ENCODE results near the gene UCK2. TPM values are rescaled to one million over a fixed set of nuclear protein-coding genes. Genes with fewer than 3 reads are reported as not detected.

The UCK2 gene
- total and polyA plus RNA-seq, 4 donors = 9.6 to 22.0 (median 14.1) TPM

DNA sequence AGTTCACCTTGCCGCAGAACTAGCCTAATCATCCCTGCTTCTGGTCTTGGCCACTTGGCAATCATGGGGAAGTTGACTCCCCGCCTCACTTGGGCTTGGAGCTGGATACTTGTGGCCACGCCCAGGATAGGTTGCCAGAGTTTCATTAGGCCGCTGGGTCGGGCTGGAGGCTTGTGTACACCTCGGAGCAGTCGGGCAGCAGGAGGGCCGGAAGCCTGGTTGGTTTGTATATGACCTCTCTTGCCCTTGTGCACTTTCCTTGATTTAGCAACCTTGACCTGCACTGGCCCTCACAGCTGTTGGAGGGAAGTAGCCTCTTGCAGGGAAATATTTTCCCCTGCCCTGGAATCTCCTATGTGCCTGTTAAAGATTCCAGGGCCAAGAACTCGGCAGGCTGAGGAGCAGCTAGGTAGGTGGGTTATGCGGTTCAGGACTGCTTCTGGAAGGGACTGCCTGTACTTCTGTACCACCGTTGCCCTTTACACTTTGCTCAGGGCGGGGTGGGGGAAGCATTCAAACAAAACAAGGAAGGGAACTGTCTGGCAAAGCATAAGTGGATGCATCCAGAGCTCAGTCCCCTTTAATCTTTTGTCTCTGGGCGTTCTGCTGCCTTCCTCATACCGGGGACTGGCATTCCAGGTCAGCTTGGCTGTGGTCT, 83.5 kb downstream of the UCK2 start:
- Histone ChIP-seq H3K9me3 (ENCODE audit: control insufficient read depth in 4 of 4, insufficient read depth in 3 of 4, low read length in 3 of 4) (no peaks in the 10 kb centered on the region), H3K4me3 (no peak overlapping the region), H3K27ac (ENCODE audit: low read depth in 1 of 2, low read length in 1 of 2) (peak overlapping the region in 1 of 2 donors; percentile 72), H3K27me3 (ENCODE audit: control insufficient read depth in 3 of 3, insufficient read depth in 3 of 3, low read length in 2 of 3) (no peaks in the 10 kb centered on the region), H3K9ac (ENCODE audit: insufficient read depth in 1 of 2, low read length in 2 of 2) (no peak overlapping the region), H3K4me1 (ENCODE audit: control insufficient read depth in 5 of 5, insufficient read depth in 5 of 5, low read length in 5 of 5) (peaks cover 0 to 13% (median 0%) of the 10 kb centered on the region in 5 donors), H3K36me3 (ENCODE audit: control insufficient read depth in 4 of 4, insufficient read depth in 4 of 4, low read length in 4 of 4) (peaks cover 1 to 17% (median 8%) of the 10 kb centered on the region in 4 donors)
- TF ChIP-seq, protein P1, sequence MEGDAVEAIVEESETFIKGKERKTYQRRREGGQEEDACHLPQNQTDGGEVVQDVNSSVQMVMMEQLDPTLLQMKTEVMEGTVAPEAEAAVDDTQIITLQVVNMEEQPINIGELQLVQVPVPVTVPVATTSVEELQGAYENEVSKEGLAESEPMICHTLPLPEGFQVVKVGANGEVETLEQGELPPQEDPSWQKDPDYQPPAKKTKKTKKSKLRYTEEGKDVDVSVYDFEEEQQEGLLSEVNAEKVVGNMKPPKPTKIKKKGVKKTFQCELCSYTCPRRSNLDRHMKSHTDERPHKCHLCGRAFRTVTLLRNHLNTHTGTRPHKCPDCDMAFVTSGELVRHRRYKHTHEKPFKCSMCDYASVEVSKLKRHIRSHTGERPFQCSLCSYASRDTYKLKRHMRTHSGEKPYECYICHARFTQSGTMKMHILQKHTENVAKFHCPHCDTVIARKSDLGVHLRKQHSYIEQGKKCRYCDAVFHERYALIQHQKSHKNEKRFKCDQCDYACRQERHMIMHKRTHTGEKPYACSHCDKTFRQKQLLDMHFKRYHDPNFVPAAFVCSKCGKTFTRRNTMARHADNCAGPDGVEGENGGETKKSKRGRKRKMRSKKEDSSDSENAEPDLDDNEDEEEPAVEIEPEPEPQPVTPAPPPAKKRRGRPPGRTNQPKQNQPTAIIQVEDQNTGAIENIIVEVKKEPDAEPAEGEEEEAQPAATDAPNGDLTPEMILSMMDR (IDR thresholded peaks at IDR 0.05; ENCODE audit: control extremely low read depth, extremely low read depth) = no peak
- peak in 1 of 3 donors; percentile 35 for DNase-seq
- peak; percentile 14 for ATAC-seq (ENCODE audit: insufficient read depth, low FRiP score)
- WGBS, 2 donors = 56 to 67% methylated on average over 14 of the region's 14 CpGs

DNA sequence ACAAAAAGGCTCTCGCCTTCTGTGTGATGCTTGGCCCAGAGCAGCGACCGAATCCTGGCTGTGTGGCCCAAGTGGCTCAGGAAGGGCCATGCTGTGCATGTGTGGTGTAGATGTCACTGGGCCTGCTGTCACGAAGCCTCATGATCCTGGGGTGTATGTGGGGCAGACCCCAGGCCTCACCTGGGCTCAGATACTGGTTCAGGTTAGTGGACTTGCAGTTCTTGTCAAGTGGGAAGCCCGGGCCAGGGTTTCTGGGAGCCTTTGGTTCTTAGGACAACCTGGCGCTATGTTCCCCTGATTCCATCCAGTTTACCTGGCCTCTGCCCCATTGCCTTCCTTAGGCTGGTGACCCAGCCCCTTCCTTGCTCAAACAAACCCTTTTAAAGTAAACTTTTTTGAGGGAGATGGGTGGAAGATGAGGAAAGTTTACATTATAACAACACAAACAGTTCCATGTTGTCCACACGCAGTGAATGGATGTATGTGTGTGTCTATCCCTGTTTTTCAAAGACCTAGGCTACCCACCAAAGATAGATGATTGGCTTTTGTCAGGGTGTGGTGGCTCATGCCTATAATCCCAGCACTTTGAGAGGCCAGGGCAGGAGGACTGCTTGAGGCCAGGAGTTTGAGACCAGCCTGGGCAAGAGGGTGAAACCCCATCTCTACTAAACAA, 84.3 kb downstream of the UCK2 start:
- TF ChIP-seq, protein P1 (IDR thresholded peaks at IDR 0.05; ENCODE audit: control extremely low read depth, extremely low read depth) = no peak
- no peak overlapping the region for H3K4me3 ChIP-seq
- peaks cover 0 to 17% (median 7%) of the 10 kb centered on the region in 4 donors for H3K36me3 ChIP-seq (ENCODE audit: control insufficient read depth in 4 of 4, insufficient read depth in 4 of 4, low read length in 4 of 4)
- peaks cover 0 to 12% (median 0%) of the 10 kb centered on the region in 5 donors for H3K4me1 ChIP-seq (ENCODE audit: control insufficient read depth in 5 of 5, insufficient read depth in 5 of 5, low read length in 5 of 5)
- no peaks in the 10 kb centered on the region for H3K9me3 ChIP-seq (ENCODE audit: control insufficient read depth in 4 of 4, insufficient read depth in 3 of 4, low read length in 3 of 4)
- peak overlapping the region in 1 of 2 donors; percentile 72 for H3K27ac ChIP-seq (ENCODE audit: low read depth in 1 of 2, low read length in 1 of 2)
- H3K27me3 ChIP-seq (ENCODE audit: control insufficient read depth in 3 of 3, insufficient read depth in 3 of 3, low read length in 2 of 3) = no peaks in the 10 kb centered on the region
- no peak for DNase-seq
- ATAC-seq (ENCODE audit: insufficient read depth, low FRiP score) = no peak
- H3K9ac ChIP-seq (ENCODE audit: insufficient read depth in 1 of 2, low read length in 2 of 2) = no peak overlapping the region
- 92% methylated on average over 7 of the region's 7 CpGs for WGBS, 2 donors

DNA sequence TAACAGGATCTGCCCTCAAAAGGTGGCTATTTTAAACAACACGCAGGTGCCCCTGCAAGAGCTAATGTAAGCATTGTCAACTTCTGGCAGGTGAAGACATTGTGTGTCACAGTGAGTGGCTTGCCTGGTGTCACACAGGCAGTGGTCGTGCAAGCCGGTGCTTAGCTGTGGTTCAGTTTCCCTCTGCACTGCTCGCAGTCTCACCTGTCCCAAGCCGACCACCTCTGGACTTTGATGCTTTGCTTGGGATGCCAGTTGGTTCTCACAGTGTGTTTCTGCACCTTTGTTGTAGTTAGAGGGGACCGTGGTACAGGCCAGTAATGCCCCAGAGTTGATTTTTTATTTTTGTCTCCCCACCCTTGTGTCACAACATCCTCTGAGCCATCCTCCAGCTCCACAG, 85.2 kb downstream of the UCK2 start:
- H3K27me3 ChIP-seq (ENCODE audit: control insufficient read depth in 3 of 3, insufficient read depth in 3 of 3, low read length in 2 of 3) = no peaks in the 10 kb centered on the region
- H3K4me1 ChIP-seq (ENCODE audit: control insufficient read depth in 5 of 5, insufficient read depth in 5 of 5, low read length in 5 of 5) = peaks cover 0 to 12% (median 0%) of the 10 kb centered on the region in 5 donors
- H3K9ac ChIP-seq (ENCODE audit: insufficient read depth in 1 of 2, low read length in 2 of 2) = no peak overlapping the region
- TF ChIP-seq, protein P1 (IDR thresholded peaks at IDR 0.05; ENCODE audit: control extremely low read depth, extremely low read depth) = no peak
- peaks cover 0 to 13% (median 2%) of the 10 kb centered on the region in 4 donors for H3K36me3 ChIP-seq (ENCODE audit: control insufficient read depth in 4 of 4, insufficient read depth in 4 of 4, low read length in 4 of 4)
- H3K27ac ChIP-seq (ENCODE audit: low read depth in 1 of 2, low read length in 1 of 2) = no peak overlapping the region
- H3K4me3 ChIP-seq = no peak overlapping the region
- no peaks in the 10 kb centered on the region for H3K9me3 ChIP-seq (ENCODE audit: control insufficient read depth in 4 of 4, insufficient read depth in 3 of 4, low read length in 3 of 4)
- ATAC-seq (ENCODE audit: insufficient read depth, low FRiP score) (no peak), DNase-seq (no peak)
- WGBS, 2 donors = 92 to 97% methylated on average over 6 of the region's 6 CpGs

Measured in lung (tissue), 12 donors.